Activated CD4-positive, alpha-beta T cell treated with anti-CD3 and anti-CD28 coated beads, Interleukin-2, Interleukin-4, amounts not matched to agents 100 ng/mL and 50 ng/mL, durations not matched to agents 16 hours and 8 hours (primary cell): ENCODE data around the gene HACL1.

Source experiments
- DNase-seq: peaks from one replicate; pipeline ENCODE4 v3.0.0-alpha.2; 2020; ENCODE audit warnings: low spot score

The HACL1 gene

GRCh38 chr3:15523660-15524417 is 77.5 kb downstream of the HACL1 start:
- DNase-seq: no peak

- no peak for DNase-seq
These were observed 79.4 kb downstream of the HACL1 start for GRCh38 chr3:15522016-15522415.

- DNase-seq: no peak
These were observed 79.8 kb downstream of the HACL1 start, which contains the start of gene COLQ for GRCh38 chr3:15521573-15521965. Gene COLQ (minus strand): TSS chr3:15521706. CDS start chr3:15521625, 81 bp downstream.

- DNase-seq: no peak
These were observed 80.4 kb downstream of the HACL1 start for GRCh38 chr3:15520804-15521572.

GRCh38 chr3:15520185-15520584 is 81.2 kb downstream of the HACL1 start:
- DNase-seq: no peak

- DNase-seq: no peak
These were observed 82.3 kb downstream of the HACL1 start for GRCh38 chr3:15519096-15519495.

- DNase-seq: no peak
These were observed 86.6 kb downstream of the HACL1 start for GRCh38 chr3:15514663-15515340.

- no peak for DNase-seq
These were observed 87.3 kb downstream of the HACL1 start for GRCh38 chr3:15513810-15514662.

GRCh38 chr3:15513116-15513515 is 88.3 kb downstream of the HACL1 start:
- DNase-seq: no peak

GRCh38 chr3:15512166-15512565 is 89.2 kb downstream of the HACL1 start:
- no peak for DNase-seq

- DNase-seq: no peak
These were observed 90.2 kb downstream of the HACL1 start for GRCh38 chr3:15511156-15511555.
